Measurements from ENCODE around the gene NPR1. TPM values are rescaled to one million over a fixed set of nuclear protein-coding genes. Genes with fewer than 3 reads are reported as not detected.

NPR1 gene
- total and polyA plus RNA-seq, 2 of the 4 experiments (the other 2 are of a cell fraction) = 0.02 TPM; not detected in 1

DNA sequence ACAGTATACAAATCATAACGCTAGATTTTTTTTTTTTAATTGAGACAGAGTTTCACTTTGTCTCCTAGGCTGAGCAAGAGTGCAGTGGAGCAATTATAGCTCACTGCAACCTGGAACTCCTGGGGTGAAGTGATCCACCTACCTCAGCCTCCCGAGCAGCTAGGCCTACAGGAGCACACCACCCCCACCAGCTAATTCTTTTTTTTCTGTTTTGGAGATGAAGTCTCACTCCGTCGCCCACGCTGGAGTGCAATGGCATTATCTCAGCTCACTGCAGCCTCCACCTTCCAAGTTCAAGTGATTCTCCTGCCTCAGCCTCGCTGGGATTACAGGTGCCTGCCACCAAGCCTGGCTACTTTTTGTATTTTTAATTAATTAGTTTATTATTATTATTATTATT lies 21.3 kb downstream of the NPR1 start:
- H3K27me3 ChIP-seq (ENCODE audit: control insufficient read depth, insufficient read depth, low read length) = 0 out of 2 replicates have a peak, but pooled peaks cover 2% of the 10 kb centered on the region
- H2AK5ac ChIP-seq (ENCODE audit: low read depth, low read length) = no peak overlapping the region
- H2AK9ac ChIP-seq (replicated peaks; ENCODE audit: low read depth, low read length, poor library complexity) = no peak overlapping the region
- no peak for ATAC-seq (ENCODE audit: low read depth)
- 80% methylated on average over 1 of the region's 6 CpGs; no CpG with 5 or more reads in 1 of the 2 experiments for WGBS, 2 experiments (ENCODE audit: extremely low coverage in 2 of 2, insufficient read length in 1 of 2)
- H3K18ac ChIP-seq (ENCODE audit: low read depth, low read length) = no peak overlapping the region
- TF ChIP-seq MAZ (IDR thresholded peaks at IDR 0.05; ENCODE audit: borderline replicate concordance, low read depth, low read length) = no peak
- TF ChIP-seq SMC3 (IDR thresholded peaks at IDR 0.05; ENCODE audit: low read depth, low read length) = no peak
- no peak for TF ChIP-seq FOS (IDR thresholded peaks at IDR 0.05; ENCODE audit: low read depth, low read length)
- no peak for TF ChIP-seq RAD21 (IDR thresholded peaks at IDR 0.05; ENCODE audit: low read length)
- no peak for TF ChIP-seq RCOR1 (IDR thresholded peaks at IDR 0.05; ENCODE audit: insufficient replicate concordance, low read length)
- TF ChIP-seq, protein P1, sequence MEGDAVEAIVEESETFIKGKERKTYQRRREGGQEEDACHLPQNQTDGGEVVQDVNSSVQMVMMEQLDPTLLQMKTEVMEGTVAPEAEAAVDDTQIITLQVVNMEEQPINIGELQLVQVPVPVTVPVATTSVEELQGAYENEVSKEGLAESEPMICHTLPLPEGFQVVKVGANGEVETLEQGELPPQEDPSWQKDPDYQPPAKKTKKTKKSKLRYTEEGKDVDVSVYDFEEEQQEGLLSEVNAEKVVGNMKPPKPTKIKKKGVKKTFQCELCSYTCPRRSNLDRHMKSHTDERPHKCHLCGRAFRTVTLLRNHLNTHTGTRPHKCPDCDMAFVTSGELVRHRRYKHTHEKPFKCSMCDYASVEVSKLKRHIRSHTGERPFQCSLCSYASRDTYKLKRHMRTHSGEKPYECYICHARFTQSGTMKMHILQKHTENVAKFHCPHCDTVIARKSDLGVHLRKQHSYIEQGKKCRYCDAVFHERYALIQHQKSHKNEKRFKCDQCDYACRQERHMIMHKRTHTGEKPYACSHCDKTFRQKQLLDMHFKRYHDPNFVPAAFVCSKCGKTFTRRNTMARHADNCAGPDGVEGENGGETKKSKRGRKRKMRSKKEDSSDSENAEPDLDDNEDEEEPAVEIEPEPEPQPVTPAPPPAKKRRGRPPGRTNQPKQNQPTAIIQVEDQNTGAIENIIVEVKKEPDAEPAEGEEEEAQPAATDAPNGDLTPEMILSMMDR (conservative IDR thresholded peaks at IDR 0.05; ENCODE audit: low read depth, low read length) = no peak
- no peak for TF ChIP-seq MAFK (IDR thresholded peaks at IDR 0.05; ENCODE audit: low read depth, low read length)
- no peak for TF ChIP-seq POLR2A (IDR thresholded peaks at IDR 0.05; ENCODE audit: low read depth, low read length)
- no peak for TF ChIP-seq NFE2L2 (IDR thresholded peaks at IDR 0.05; ENCODE audit: low read depth, low read length)
- no peak for TF ChIP-seq CHD1 (IDR thresholded peaks at IDR 0.05; ENCODE audit: low read depth, low read length)
- TF ChIP-seq RFX5 (IDR thresholded peaks at IDR 0.05; ENCODE audit: low read depth, low read length) = no peak
- TF ChIP-seq, protein P2, sequence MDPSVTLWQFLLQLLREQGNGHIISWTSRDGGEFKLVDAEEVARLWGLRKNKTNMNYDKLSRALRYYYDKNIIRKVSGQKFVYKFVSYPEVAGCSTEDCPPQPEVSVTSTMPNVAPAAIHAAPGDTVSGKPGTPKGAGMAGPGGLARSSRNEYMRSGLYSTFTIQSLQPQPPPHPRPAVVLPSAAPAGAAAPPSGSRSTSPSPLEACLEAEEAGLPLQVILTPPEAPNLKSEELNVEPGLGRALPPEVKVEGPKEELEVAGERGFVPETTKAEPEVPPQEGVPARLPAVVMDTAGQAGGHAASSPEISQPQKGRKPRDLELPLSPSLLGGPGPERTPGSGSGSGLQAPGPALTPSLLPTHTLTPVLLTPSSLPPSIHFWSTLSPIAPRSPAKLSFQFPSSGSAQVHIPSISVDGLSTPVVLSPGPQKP (IDR thresholded peaks at IDR 0.05; ENCODE audit: borderline replicate concordance, low read depth, low read length) = no peak
- TF ChIP-seq MXI1 (IDR thresholded peaks at IDR 0.05; ENCODE audit: borderline replicate concordance, low read depth, low read length) = no peak
- TF ChIP-seq CEBPB (IDR thresholded peaks at IDR 0.05; ENCODE audit: low read depth, low read length) = no peak
- TF ChIP-seq BHLHE40 (IDR thresholded peaks at IDR 0.05; ENCODE audit: low read depth, low read length) = no peak
- TF ChIP-seq, protein P3, sequence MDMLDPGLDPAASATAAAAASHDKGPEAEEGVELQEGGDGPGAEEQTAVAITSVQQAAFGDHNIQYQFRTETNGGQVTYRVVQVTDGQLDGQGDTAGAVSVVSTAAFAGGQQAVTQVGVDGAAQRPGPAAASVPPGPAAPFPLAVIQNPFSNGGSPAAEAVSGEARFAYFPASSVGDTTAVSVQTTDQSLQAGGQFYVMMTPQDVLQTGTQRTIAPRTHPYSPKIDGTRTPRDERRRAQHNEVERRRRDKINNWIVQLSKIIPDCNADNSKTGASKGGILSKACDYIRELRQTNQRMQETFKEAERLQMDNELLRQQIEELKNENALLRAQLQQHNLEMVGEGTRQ (IDR thresholded peaks at IDR 0.05; ENCODE audit: low read depth, low read length) = no peak
- H2BK15ac ChIP-seq (ENCODE audit: low read depth, low read length) = no peak overlapping the region
- no peak overlapping the region for H3K23ac ChIP-seq (ENCODE audit: low read depth, low read length)
- H4K20me1 ChIP-seq (ENCODE audit: insufficient read depth, low read length) = no peaks in the 10 kb centered on the region
- intact Hi-C loops (cut with micrococcal nuclease) = loop anchor here (1.0 kb wide), 1 partner anchor 22 kb away; no protein-coding TSS in a partner anchor
- CTCF ChIA-PET = no interaction called here
- POLR2A ChIA-PET (ENCODE audit: unreplicated experiment) = no interaction called here
- no peak overlapping the region for H2BK120ac ChIP-seq (ENCODE audit: low read depth, low read length)
- H4K8ac ChIP-seq (ENCODE audit: low read depth in 2 of 2, low read length in 2 of 2) = no peak overlapping the region
- in situ Hi-C loops (cut with MboI; ENCODE audit: low sequenced_read_pairs) = no loop called here
- no peak overlapping the region for H3K4ac ChIP-seq (ENCODE audit: low read depth, low read length)
- no peaks in the 10 kb centered on the region for H3K36me3 ChIP-seq (ENCODE audit: control insufficient read depth, insufficient read depth, low read length)
- H3K9me3 ChIP-seq (ENCODE audit: control insufficient read depth, insufficient read depth, low read length) = no peaks in the 10 kb centered on the region
- H3K14ac ChIP-seq (replicated peaks; ENCODE audit: low read depth, low read length) = no peak overlapping the region
- H4K5ac ChIP-seq (ENCODE audit: low read depth, low read length) = no peak overlapping the region
- no peak overlapping the region for H2BK20ac ChIP-seq (ENCODE audit: low read depth, low read length)
- no peaks in the 10 kb centered on the region for H3K79me1 ChIP-seq (ENCODE audit: low read depth in 1 of 2, low read length in 2 of 2)
- dilution Hi-C loops (cut with HindIII; ENCODE audit: low sequenced_read_pairs, unreplicated experiment) = no loop called here
- H3K9me1 ChIP-seq (ENCODE audit: insufficient read depth, low read length) = no peaks in the 10 kb centered on the region
- no peak overlapping the region for H3K56ac ChIP-seq (ENCODE audit: extremely low read depth, insufficient read depth, low read length)
- H3K4me2 ChIP-seq (ENCODE audit: low read depth, low read length) = no peak overlapping the region
- H3K4me3 ChIP-seq (ENCODE audit: insufficient read depth, low read depth, low read length) = no peak overlapping the region
- H3K4me1 ChIP-seq (ENCODE audit: control insufficient read depth, insufficient read depth, low read length) = peaks cover 2% of the 10 kb centered on the region
- no TSS peak for BruUV-seq (replicated peaks)
- no peak overlapping the region for H2AFZ ChIP-seq (replicated peaks; ENCODE audit: low read length, poor library complexity)
- no peak overlapping the region for H3K27ac ChIP-seq (ENCODE audit: insufficient read depth, low read length)
- H3K9ac ChIP-seq (ENCODE audit: low read depth, low read length) = no peak overlapping the region
- no peak overlapping the region for H4K91ac ChIP-seq (ENCODE audit: insufficient read depth, low read depth, low read length)
- DNase-seq = no peak
- no peak overlapping the region for H2BK5ac ChIP-seq (ENCODE audit: low read depth, low read length, poor library complexity, severe bottlenecking)
